K562 (cell line): ENCODE results near the gene OR2W3. TPM values are rescaled to one million over a fixed set of nuclear protein-coding genes. Genes with fewer than 3 reads are reported as not detected.

Source experiments
- ATAC-seq: fragments of 200-7000 bp; cut with Tn5 transposase; 3 replicates; pipeline ENCODE4 v1.9.1; 2020; ENCODE audit warnings: moderate library complexity
- BruUV-seq: library from RNA; stranded (reverse); fragments of 400-500 nt; replicated peaks from 2 replicates; lab custom pipeline; 2021; lab: Mats Ljungman, UMichigan
- CTCF ChIA-PET: fragments of 300-600 bp; formaldehyde crosslinking; extraction: SDS; loops from one replicate; lab custom pipeline; 2021; ENCODE audit warnings: low intra/inter-chr PET ratio; lab: Yijun Ruan, JAX
- POLR2A ChIA-PET: fragments of 300-600, 350-650 bp; sonication (Branson Sonifier 250); formaldehyde crosslinking; extraction: SDS; loops from one replicate; lab custom pipeline; 2021; ENCODE audit warnings: antibody characterized with exemption, inconsistent platforms; lab: Yijun Ruan, JAX
- DNase-seq, 4 experiments: peaks; one replicate each; pipeline versions ENCODE4 v3.0.0 to v3.0.0-alpha.2; 2011 to 2018; ENCODE audit warnings: low spot score in 3 of 4, mixed read lengths in 3 of 4; ENCODE audit errors: extremely low read depth in 1 of 4
- FAIRE-seq: peaks from 2 replicates; lab custom pipeline; 2011; peaks lifted over from hg19 to GRCh38; lab: Jason Lieb, UNC
- H2AFZ ChIP-seq: 2 replicates; pipeline ENCODE4 v1.6.0; 2011; ENCODE audit warnings: low read depth, low read length, control low read depth, inconsistent platforms
- H3K27ac ChIP-seq: fragments of 200-600 bp; 3 replicates; pipeline ENCODE4 v1.8.0; 2011; ENCODE audit warnings: low read depth, mild to moderate bottlenecking, control low read depth, inconsistent platforms, low read length, moderate library complexity, mixed read lengths; ENCODE audit errors: extremely low read depth
- H3K27me3 ChIP-seq, 2 experiments: fragments of 300-600 bp in 1 of 2; 2 replicates in 1 of 2; 3 replicates in 1 of 2; pipeline versions ENCODE4 v1.6.0 to v1.8.0; 2011; ENCODE audit warnings: inconsistent platforms in 2 of 2, low read length in 2 of 2, mild to moderate bottlenecking in 1 of 2, mixed read lengths in 1 of 2, moderate library complexity in 1 of 2; ENCODE audit not compliant: control insufficient read depth in 2 of 2, insufficient read depth in 2 of 2
- H3K36me3 ChIP-seq: fragments of 300-600 bp; 3 replicates; pipeline ENCODE4 v1.8.0; 2011; ENCODE audit warnings: mild to moderate bottlenecking, low read length, inconsistent platforms; ENCODE audit not compliant: control insufficient read depth, insufficient read depth
- H3K4me1 ChIP-seq, 2 experiments: fragments of 200-600 bp in 1 of 2; replicated peaks in 1 of 2; 2 replicates in 1 of 2; 3 replicates in 1 of 2; pipeline versions ENCODE4 v1.5.1 to v1.8.0; 2011; ENCODE audit warnings: inconsistent platforms in 2 of 2, low read length in 2 of 2, mild to moderate bottlenecking in 1 of 2, mixed read lengths in 1 of 2, moderate library complexity in 1 of 2; ENCODE audit not compliant: control insufficient read depth in 2 of 2, insufficient read depth in 2 of 2
- H3K4me2 ChIP-seq: 2 replicates; pipeline ENCODE4 v1.6.1; 2011; ENCODE audit warnings: low read length, control low read depth, inconsistent platforms, mixed read lengths; ENCODE audit not compliant: insufficient read depth
- H3K4me3 ChIP-seq: fragments of 200-600 bp; sonication (generic), shearing (Covaris generic); 2 replicates; pipeline ENCODE4 v1.5.1; 2016; ENCODE audit warnings: control low read depth, inconsistent platforms
- H3K79me2 ChIP-seq: fragments of 200-600 bp; 3 replicates; pipeline ENCODE4 v1.8.0; 2011; ENCODE audit warnings: low read length, inconsistent platforms; ENCODE audit not compliant: control insufficient read depth, insufficient read depth
- H3K9ac ChIP-seq, 2 experiments: 2 replicates each; pipeline versions ENCODE4 v1.6.0 to v1.6.1; 2011; ENCODE audit warnings: low read depth in 2 of 2, low read length in 2 of 2, control low read depth in 1 of 2, inconsistent platforms in 1 of 2, mild to moderate bottlenecking in 1 of 2, mixed read lengths in 1 of 2; ENCODE audit not compliant: insufficient read depth in 1 of 2
- H3K9me1 ChIP-seq: one replicate; pipeline ENCODE4 v1.6.0; 2011; ENCODE audit warnings: inconsistent platforms, mild to moderate bottlenecking, low read length, moderate library complexity; ENCODE audit not compliant: control insufficient read depth, insufficient read depth
- H3K9me3 ChIP-seq: replicated peaks from 2 replicates; pipeline ENCODE4 v1.5.1; 2011; ENCODE audit warnings: low read depth, low read length, inconsistent platforms; ENCODE audit not compliant: control insufficient read depth, insufficient read depth
- H4K20me1 ChIP-seq: replicated peaks from 2 replicates; pipeline ENCODE4 v1.6.1; 2011; ENCODE audit warnings: low read length, inconsistent platforms, mixed read lengths; ENCODE audit not compliant: control insufficient read depth, insufficient read depth
- ARNT ChIP-seq, 2 experiments: fragments of 450-650 bp; IDR thresholded peaks; 2 replicates each; pipeline ENCODE4 v1.6.1; 2016; ENCODE audit warnings: mild to moderate bottlenecking in 1 of 2
- EHMT2 ChIP-seq: fragments of 450-650 bp; IDR thresholded peaks from 2 replicates; pipeline ENCODE4 v1.6.1; 2018; ENCODE audit warnings: antibody characterized with exemption
- GTF2E2 ChIP-seq: fragments of 200-800 bp; sonication (Bioruptor generic); IDR thresholded peaks from 2 replicates; pipeline ENCODE4 v1.6.1; 2016; ENCODE audit warnings: missing genetic modification characterization, missing compliant biosample characterization
- HDAC2 ChIP-seq: fragments of 450-650 bp; IDR thresholded peaks from 2 replicates; pipeline ENCODE4 v1.6.1; 2016; ENCODE audit warnings: mild to moderate bottlenecking
- whole genome bisulfite sequencing: fragments of 100-300 bp; shearing (Covaris generic); methylation state at CpG from one replicate; pipeline ENCODE4 v1.1.6; 2016; ENCODE audit warnings: low coverage, mixed read lengths; ENCODE audit not compliant: insufficient coverage; ENCODE audit errors: missing lambda C conversion rate; 5-methylcytosine and 5-hydroxymethylcytosine counted together
- in situ Hi-C: fragments of 300-500 bp; cut with MboI; formaldehyde crosslinking; loops from 4 replicates; pipeline ENCODE4 v1.15.0; 2018; ENCODE audit warnings: inconsistent platforms, mixed read lengths
- intact Hi-C: fragments of 100-400 bp; cut with micrococcal nuclease; formaldehyde crosslinking; loops from 2 replicates; pipeline ENCODE4 v1.14.2; 2022
- polyA plus RNA-seq, 8 experiments: library from polyadenylated mRNA; depleted of rRNA in 4 of 8; stranded (reverse) in 5 of 8; unstranded in 3 of 8; fragments of >200 nt; fragmentation: Nextera tagmentation in 2 of 8; fragmentation: Illumina TruSeq in 1 of 8; extraction: Ambion mirVana in 2 of 8; extraction: Trizol in 1 of 8; gene quantifications; 2 replicates each; pipeline versions ENCODE4 v1.2.1 to v1.2.3, GENCODE V29; 2011 to 2014; ENCODE audit warnings: inconsistent platforms in 1 of 8, missing spikeins in 1 of 8
- total RNA-seq, 7 experiments: library from RNA; depleted of rRNA in 6 of 7; stranded (reverse); fragments of >200 nt in 6 of 7; fragmentation: Illumina TruSeq in 2 of 7; extraction: Trizol in 2 of 7; gene quantifications; 2 replicates each; pipeline versions ENCODE4 v1.2.1 to v1.2.3, GENCODE V29; 2011 to 2021; ENCODE audit warnings: low replicate concordance in 1 of 7
- TF ChIP-seq, protein P1 (sequence below): fragments of 450-650 bp; formaldehyde crosslinking; conservative IDR thresholded peaks from 2 replicates; pipeline ENCODE4 v1.4.0; 2022; ENCODE audit warnings: mild to moderate bottlenecking, missing genetic modification characterization
- TF ChIP-seq, protein P2 (sequence below), 2 experiments: fragments of 450-650 bp in 1 of 2; sonication (generic) in 1 of 2; formaldehyde crosslinking in 1 of 2; IDR thresholded peaks; 2 replicates each; pipeline versions ENCODE4 v1.7.1 to v1.9.0; 2016 to 2022; ENCODE audit warnings: inconsistent platforms in 1 of 2, mild to moderate bottlenecking in 1 of 2, missing genetic modification reagents in 1 of 2

Gene OR2W3
- total and polyA plus RNA-seq, 9 of the 15 experiments (the other 6 are each of a cell fraction or from before 2014, with no cell fraction given), result 0.67 to 7.6 (median 3.7) TPM

DNA sequence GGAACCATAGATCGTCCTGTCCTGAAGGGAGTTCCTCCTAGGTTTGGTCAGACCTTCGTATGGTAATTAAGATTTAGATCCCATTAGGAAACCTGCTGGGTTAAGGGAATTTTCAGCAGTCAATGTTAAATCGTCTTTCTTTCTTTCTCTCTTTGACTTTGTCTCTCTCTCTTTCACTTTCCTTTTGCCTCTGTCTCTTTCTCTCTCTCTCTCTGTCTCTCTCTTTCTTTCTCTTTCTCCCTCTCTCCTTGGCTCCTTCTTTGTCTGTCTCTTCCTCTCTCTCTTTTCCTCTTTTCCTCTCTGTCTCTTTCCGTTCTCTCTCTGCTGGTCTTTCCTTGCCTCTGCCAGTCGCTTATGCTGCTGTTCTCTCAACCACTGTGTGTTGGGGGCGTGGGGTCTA lies 8.7 kb downstream of the OR2W3 start:
- CTCF ChIA-PET, result no interaction called here
- BruUV-seq, result no TSS peak
- no peak for TF ChIP-seq HDAC2
- TF ChIP-seq, protein P1, sequence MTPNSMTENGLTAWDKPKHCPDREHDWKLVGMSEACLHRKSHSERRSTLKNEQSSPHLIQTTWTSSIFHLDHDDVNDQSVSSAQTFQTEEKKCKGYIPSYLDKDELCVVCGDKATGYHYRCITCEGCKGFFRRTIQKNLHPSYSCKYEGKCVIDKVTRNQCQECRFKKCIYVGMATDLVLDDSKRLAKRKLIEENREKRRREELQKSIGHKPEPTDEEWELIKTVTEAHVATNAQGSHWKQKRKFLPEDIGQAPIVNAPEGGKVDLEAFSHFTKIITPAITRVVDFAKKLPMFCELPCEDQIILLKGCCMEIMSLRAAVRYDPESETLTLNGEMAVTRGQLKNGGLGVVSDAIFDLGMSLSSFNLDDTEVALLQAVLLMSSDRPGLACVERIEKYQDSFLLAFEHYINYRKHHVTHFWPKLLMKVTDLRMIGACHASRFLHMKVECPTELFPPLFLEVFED, result peak; percentile 76; the same call in 1 of the 2 replicates
- TF ChIP-seq GTF2E2 (tag), result no peak
- TF ChIP-seq ARNT (IDR thresholded peaks at IDR 0.05), result 0 out of 4 replicates have a peak, but pooled peaks of 1 of the 2 experiments have one; percentile 33
- TF ChIP-seq, protein P2, sequence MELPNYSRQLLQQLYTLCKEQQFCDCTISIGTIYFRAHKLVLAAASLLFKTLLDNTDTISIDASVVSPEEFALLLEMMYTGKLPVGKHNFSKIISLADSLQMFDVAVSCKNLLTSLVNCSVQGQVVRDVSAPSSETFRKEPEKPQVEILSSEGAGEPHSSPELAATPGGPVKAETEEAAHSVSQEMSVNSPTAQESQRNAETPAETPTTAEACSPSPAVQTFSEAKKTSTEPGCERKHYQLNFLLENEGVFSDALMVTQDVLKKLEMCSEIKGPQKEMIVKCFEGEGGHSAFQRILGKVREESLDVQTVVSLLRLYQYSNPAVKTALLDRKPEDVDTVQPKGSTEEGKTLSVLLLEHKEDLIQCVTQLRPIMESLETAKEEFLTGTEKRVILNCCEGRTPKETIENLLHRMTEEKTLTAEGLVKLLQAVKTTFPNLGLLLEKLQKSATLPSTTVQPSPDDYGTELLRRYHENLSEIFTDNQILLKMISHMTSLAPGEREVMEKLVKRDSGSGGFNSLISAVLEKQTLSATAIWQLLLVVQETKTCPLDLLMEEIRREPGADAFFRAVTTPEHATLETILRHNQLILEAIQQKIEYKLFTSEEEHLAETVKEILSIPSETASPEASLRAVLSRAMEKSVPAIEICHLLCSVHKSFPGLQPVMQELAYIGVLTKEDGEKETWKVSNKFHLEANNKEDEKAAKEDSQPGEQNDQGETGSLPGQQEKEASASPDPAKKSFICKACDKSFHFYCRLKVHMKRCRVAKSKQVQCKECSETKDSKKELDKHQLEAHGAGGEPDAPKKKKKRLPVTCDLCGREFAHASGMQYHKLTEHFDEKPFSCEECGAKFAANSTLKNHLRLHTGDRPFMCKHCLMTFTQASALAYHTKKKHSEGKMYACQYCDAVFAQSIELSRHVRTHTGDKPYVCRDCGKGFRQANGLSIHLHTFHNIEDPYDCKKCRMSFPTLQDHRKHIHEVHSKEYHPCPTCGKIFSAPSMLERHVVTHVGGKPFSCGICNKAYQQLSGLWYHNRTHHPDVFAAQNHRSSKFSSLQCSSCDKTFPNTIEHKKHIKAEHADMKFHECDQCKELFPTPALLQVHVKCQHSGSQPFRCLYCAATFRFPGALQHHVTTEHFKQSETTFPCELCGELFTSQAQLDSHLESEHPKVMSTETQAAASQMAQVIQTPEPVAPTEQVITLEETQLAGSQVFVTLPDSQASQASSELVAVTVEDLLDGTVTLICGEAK (IDR thresholded peaks at IDR 0.05), result 0 out of 2 replicates have a peak, but pooled peaks have one; percentile 27
- TF ChIP-seq, protein P2 (CRISPR knock-in tag; IDR thresholded peaks at IDR 0.05), result no peak
- TF ChIP-seq EHMT2, result peak; percentile 37; the same call in 1 of the 2 replicates
- in situ Hi-C loops, result no loop called here
- no peak for FAIRE-seq
- Histone ChIP-seq H3K4me2 (no peak overlapping the region), H3K4me3 (no peak overlapping the region), H3K4me1 (peaks cover 0 to 13% of the 10 kb centered on the region in 2 experiments; a peak in 3 of 5 replicates), H3K9me3 (peaks cover 5% of the 10 kb centered on the region), H3K27me3 (no peaks in the 10 kb centered on the region), H3K9me1 (no peaks in the 10 kb centered on the region), H3K9ac (no peak overlapping the region), H3K79me2 (no peaks in the 10 kb centered on the region), H4K20me1 (no peaks in the 10 kb centered on the region), H3K36me3 (no peaks in the 10 kb centered on the region), H2AFZ (no peak overlapping the region; the same call in 1 of the 2 replicates), H3K27ac (no peak overlapping the region)
- ATAC-seq, result no peak
- DNase-seq, result no peak
- WGBS, result 26% methylated on average over 6 of the region's 6 CpGs
- POLR2A ChIA-PET, result no interaction called here
- intact Hi-C loops, result no loop called here
